Epithelial cell of proximal tubule (primary cell): ENCODE results near the gene GREB1. TPM values are rescaled to one million over a fixed set of nuclear protein-coding genes. Genes with fewer than 3 reads are reported as not detected.

Source experiments
- DNase-seq: peaks from one replicate; pipeline ENCODE4 v3.0.0-alpha.2; 2011; ENCODE audit warnings: low read depth
- H3K4me3 ChIP-seq: 2 replicates; pipeline ENCODE4 v1.5.1; 2011; ENCODE audit warnings: low read depth, mild to moderate bottlenecking, low read length
- CTCF ChIP-seq: conservative IDR thresholded peaks from 2 replicates; pipeline ENCODE4 v1.5.1; 2012; ENCODE audit warnings: low read depth, mild to moderate bottlenecking, low read length
- total RNA-seq: library from RNA; depleted of rRNA; stranded (reverse); fragments of >200 nt; gene quantifications from 2 replicates; pipeline ENCODE4 v1.2.3, GENCODE V29; 2015

The GREB1 gene
- total RNA-seq, 1 donor from 2014 or later: 0.12 TPM

DNA sequence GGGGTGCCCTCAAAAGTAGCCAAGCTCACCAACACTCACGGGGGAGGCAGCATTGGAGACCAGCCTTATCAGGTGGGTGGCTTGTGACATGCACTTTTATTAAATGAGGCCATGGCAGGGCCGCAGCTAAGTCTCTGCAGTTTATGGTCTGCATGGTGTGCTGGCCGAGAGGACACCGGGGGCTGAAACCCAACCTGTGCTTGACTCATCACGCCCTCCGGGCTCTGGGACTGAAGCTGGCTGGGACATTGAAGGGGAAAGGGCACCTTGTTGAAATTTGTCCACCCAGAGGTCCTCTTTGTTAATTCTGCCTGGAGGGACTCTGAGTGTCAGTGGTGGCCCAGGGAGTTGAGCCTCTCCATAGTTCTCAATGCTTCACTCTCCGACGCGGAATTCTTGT is 153.9 kb downstream of the GREB1 start:
- H3K4me3 ChIP-seq: no peak overlapping the region
- DNase-seq: no peak
- TF ChIP-seq CTCF: no peak

DNA sequence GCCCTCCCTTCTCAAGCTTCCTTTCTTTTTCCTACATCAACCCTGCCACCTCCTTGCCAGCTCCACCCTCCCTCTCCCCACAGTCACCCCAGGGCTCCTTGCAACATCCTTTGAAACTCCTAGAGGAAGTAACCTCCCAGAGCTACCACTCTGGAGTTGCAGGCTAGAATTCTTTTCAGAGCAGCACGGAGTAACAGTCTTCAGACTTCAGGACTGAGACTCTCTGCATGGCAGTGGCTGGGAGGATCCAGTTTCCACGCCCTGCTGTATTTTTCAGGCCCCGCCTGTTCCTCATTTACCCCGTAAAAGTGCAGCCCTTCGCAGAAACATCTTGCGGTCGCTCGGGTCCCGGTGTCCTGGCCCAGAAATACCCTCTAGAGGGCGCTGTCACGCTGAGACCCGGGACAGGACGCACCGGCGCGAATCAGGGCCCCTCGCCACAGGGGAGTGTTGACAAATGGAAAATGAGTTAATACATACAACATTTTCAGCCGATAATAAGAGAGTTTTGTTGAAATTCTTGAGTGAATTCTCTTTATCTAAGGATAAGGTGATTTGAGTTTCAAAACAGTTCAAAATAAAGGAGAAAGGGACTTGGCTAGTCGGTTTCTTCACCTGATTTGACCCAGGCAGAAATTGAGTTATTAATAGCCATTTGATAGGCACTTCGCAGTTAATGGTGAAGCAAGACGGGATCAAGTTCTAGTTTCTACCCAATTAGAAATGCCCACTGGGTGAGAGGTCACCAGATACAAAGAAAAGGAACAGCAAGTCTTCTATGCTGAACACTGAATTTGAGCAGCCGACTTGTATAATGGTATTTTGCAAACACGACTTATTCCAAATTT is 154.6 kb downstream of the GREB1 start:
- no peak for DNase-seq
- peak overlapping the region; percentile 36 for H3K4me3 ChIP-seq
- TF ChIP-seq CTCF: peak; percentile 88

GRCh38 chr2:11691076-11691660 is 157.3 kb downstream of the GREB1 start:
- no peak for TF ChIP-seq CTCF
- no peak for DNase-seq
- H3K4me3 ChIP-seq: no peak overlapping the region

Other genes starting within 250 kb of the GREB1 start
- 19.8 and 22.2 TPM in 2 replicates for gene ROCK2, start 189.4 kb upstream of the GREB1 start, total RNA-seq
- gene E2F6, start 67.9 kb upstream of the GREB1 start, total RNA-seq: 11.0 and 16.0 TPM in 2 replicates
- not detected in 2 replicates for gene NTSR2, start 136.2 kb downstream of the GREB1 start, total RNA-seq
- 27.9 and 33.8 TPM in 2 replicates for gene LPIN1, start 212.6 kb downstream of the GREB1 start, total RNA-seq